Measurements from ENCODE around the gene STK24.
A peak's percentile ranks its signal among the peaks of the same experiment; 100 is the strongest.

The STK24 gene

GRCh38 chr13:98457053-98457452 lies 119.9 kb downstream of the STK24 start:
- H3K9ac ChIP-seq (ENCODE audit: low read length) = no peak overlapping the region
- H3K27me3 ChIP-seq (ENCODE audit: control insufficient read depth, insufficient read depth, low read length) = no peaks in the 10 kb centered on the region
- peaks cover 45% of the 10 kb centered on the region for H3K36me3 ChIP-seq (ENCODE audit: control insufficient read depth, low read depth, low read length)
- no peak overlapping the region for H3K4me3 ChIP-seq (ENCODE audit: low read length)
- H3K4me1 ChIP-seq (ENCODE audit: control insufficient read depth, low read depth, low read length) = no peaks in the 10 kb centered on the region
- no peaks in the 10 kb centered on the region for H3K9me3 ChIP-seq (ENCODE audit: control insufficient read depth, low read depth, low read length)
- H3K27ac ChIP-seq (ENCODE audit: low read length) = no peak overlapping the region

- Histone ChIP-seq H3K9me3 (ENCODE audit: control insufficient read depth, low read depth, low read length) (no peaks in the 10 kb centered on the region), H3K9ac (ENCODE audit: low read length) (no peak overlapping the region), H3K4me1 (ENCODE audit: control insufficient read depth, low read depth, low read length) (peaks cover 2% of the 10 kb centered on the region), H3K36me3 (ENCODE audit: control insufficient read depth, low read depth, low read length) (peaks cover 47% of the 10 kb centered on the region), H3K4me3 (ENCODE audit: low read length) (no peak overlapping the region), H3K27me3 (ENCODE audit: control insufficient read depth, insufficient read depth, low read length) (no peaks in the 10 kb centered on the region), H3K27ac (ENCODE audit: low read length) (no peak overlapping the region)
Observed at GRCh38 chr13:98456413-98456845, 120.5 kb downstream of the STK24 start.

GRCh38 chr13:98454389-98454881 lies 122.5 kb downstream of the STK24 start:
- Histone ChIP-seq H3K4me3 (ENCODE audit: low read length) (no peak overlapping the region), H3K9me3 (ENCODE audit: control insufficient read depth, low read depth, low read length) (no peaks in the 10 kb centered on the region), H3K27ac (ENCODE audit: low read length) (no peak overlapping the region), H3K4me1 (ENCODE audit: control insufficient read depth, low read depth, low read length) (peaks cover 14% of the 10 kb centered on the region), H3K36me3 (ENCODE audit: control insufficient read depth, low read depth, low read length) (peaks cover 38% of the 10 kb centered on the region), H3K9ac (ENCODE audit: low read length) (no peak overlapping the region), H3K27me3 (ENCODE audit: control insufficient read depth, insufficient read depth, low read length) (no peaks in the 10 kb centered on the region)

- Histone ChIP-seq H3K27me3 (ENCODE audit: control insufficient read depth, insufficient read depth, low read length) (no peaks in the 10 kb centered on the region), H3K36me3 (ENCODE audit: control insufficient read depth, low read depth, low read length) (peaks cover 43% of the 10 kb centered on the region), H3K4me1 (ENCODE audit: control insufficient read depth, low read depth, low read length) (peaks cover 14% of the 10 kb centered on the region), H3K9me3 (ENCODE audit: control insufficient read depth, low read depth, low read length) (no peaks in the 10 kb centered on the region), H3K9ac (ENCODE audit: low read length) (no peak overlapping the region), H3K27ac (ENCODE audit: low read length) (no peak overlapping the region), H3K4me3 (ENCODE audit: low read length) (no peak overlapping the region)
Observed at GRCh38 chr13:98452851-98453843, 123.8 kb downstream of the STK24 start.

- H3K36me3 ChIP-seq (ENCODE audit: control insufficient read depth, low read depth, low read length) = peaks cover 49% of the 10 kb centered on the region
- H3K4me1 ChIP-seq (ENCODE audit: control insufficient read depth, low read depth, low read length) = peaks cover 14% of the 10 kb centered on the region
- no peaks in the 10 kb centered on the region for H3K27me3 ChIP-seq (ENCODE audit: control insufficient read depth, insufficient read depth, low read length)
- H3K27ac ChIP-seq (ENCODE audit: low read length) = no peak overlapping the region
- no peaks in the 10 kb centered on the region for H3K9me3 ChIP-seq (ENCODE audit: control insufficient read depth, low read depth, low read length)
- H3K9ac ChIP-seq (ENCODE audit: low read length) = no peak overlapping the region
- no peak overlapping the region for H3K4me3 ChIP-seq (ENCODE audit: low read length)
Observed at GRCh38 chr13:98451676-98452470, 125.0 kb downstream of the STK24 start.

- H3K4me1 ChIP-seq (ENCODE audit: control insufficient read depth, low read depth, low read length) = peaks cover 16% of the 10 kb centered on the region
- H3K9ac ChIP-seq (ENCODE audit: low read length) = peak overlapping the region; percentile 14
- no peaks in the 10 kb centered on the region for H3K9me3 ChIP-seq (ENCODE audit: control insufficient read depth, low read depth, low read length)
- peaks cover 39% of the 10 kb centered on the region for H3K36me3 ChIP-seq (ENCODE audit: control insufficient read depth, low read depth, low read length)
- no peaks in the 10 kb centered on the region for H3K27me3 ChIP-seq (ENCODE audit: control insufficient read depth, insufficient read depth, low read length)
- no peak overlapping the region for H3K4me3 ChIP-seq (ENCODE audit: low read length)
- H3K27ac ChIP-seq (ENCODE audit: low read length) = no peak overlapping the region
Observed at GRCh38 chr13:98450539-98451111, 126.3 kb downstream of the STK24 start.

GRCh38 chr13:98450026-98450425 lies 126.9 kb downstream of the STK24 start:
- H3K4me1 ChIP-seq (ENCODE audit: control insufficient read depth, low read depth, low read length) = peaks cover 19% of the 10 kb centered on the region
- H3K36me3 ChIP-seq (ENCODE audit: control insufficient read depth, low read depth, low read length) = peaks cover 39% of the 10 kb centered on the region
- no peak overlapping the region for H3K27ac ChIP-seq (ENCODE audit: low read length)
- H3K9me3 ChIP-seq (ENCODE audit: control insufficient read depth, low read depth, low read length) = no peaks in the 10 kb centered on the region
- H3K27me3 ChIP-seq (ENCODE audit: control insufficient read depth, insufficient read depth, low read length) = no peaks in the 10 kb centered on the region
- no peak overlapping the region for H3K4me3 ChIP-seq (ENCODE audit: low read length)
- H3K9ac ChIP-seq (ENCODE audit: low read length) = no peak overlapping the region

- H3K4me3 ChIP-seq (ENCODE audit: low read length) = no peak overlapping the region
- peaks cover 37% of the 10 kb centered on the region for H3K36me3 ChIP-seq (ENCODE audit: control insufficient read depth, low read depth, low read length)
- no peak overlapping the region for H3K9ac ChIP-seq (ENCODE audit: low read length)
- no peaks in the 10 kb centered on the region for H3K27me3 ChIP-seq (ENCODE audit: control insufficient read depth, insufficient read depth, low read length)
- H3K9me3 ChIP-seq (ENCODE audit: control insufficient read depth, low read depth, low read length) = no peaks in the 10 kb centered on the region
- peaks cover 19% of the 10 kb centered on the region for H3K4me1 ChIP-seq (ENCODE audit: control insufficient read depth, low read depth, low read length)
- H3K27ac ChIP-seq (ENCODE audit: low read length) = no peak overlapping the region
Observed at GRCh38 chr13:98449273-98449672, 127.6 kb downstream of the STK24 start.

- Histone ChIP-seq H3K4me1 (ENCODE audit: control insufficient read depth, low read depth, low read length) (peaks cover 19% of the 10 kb centered on the region), H3K9ac (ENCODE audit: low read length) (no peak overlapping the region), H3K4me3 (ENCODE audit: low read length) (no peak overlapping the region), H3K9me3 (ENCODE audit: control insufficient read depth, low read depth, low read length) (no peaks in the 10 kb centered on the region), H3K27me3 (ENCODE audit: control insufficient read depth, insufficient read depth, low read length) (no peaks in the 10 kb centered on the region), H3K27ac (ENCODE audit: low read length) (no peak overlapping the region), H3K36me3 (ENCODE audit: control insufficient read depth, low read depth, low read length) (peaks cover 35% of the 10 kb centered on the region)
Observed at GRCh38 chr13:98448642-98448928, 128.3 kb downstream of the STK24 start.

GRCh38 chr13:98447881-98448641 lies 128.8 kb downstream of the STK24 start:
- H3K9me3 ChIP-seq (ENCODE audit: control insufficient read depth, low read depth, low read length) = no peaks in the 10 kb centered on the region
- H3K9ac ChIP-seq (ENCODE audit: low read length) = no peak overlapping the region
- H3K27me3 ChIP-seq (ENCODE audit: control insufficient read depth, insufficient read depth, low read length) = no peaks in the 10 kb centered on the region
- H3K36me3 ChIP-seq (ENCODE audit: control insufficient read depth, low read depth, low read length) = peaks cover 31% of the 10 kb centered on the region
- H3K27ac ChIP-seq (ENCODE audit: low read length) = no peak overlapping the region
- H3K4me3 ChIP-seq (ENCODE audit: low read length) = no peak overlapping the region
- H3K4me1 ChIP-seq (ENCODE audit: control insufficient read depth, low read depth, low read length) = peaks cover 19% of the 10 kb centered on the region

GRCh38 chr13:98447130-98447529 lies 129.8 kb downstream of the STK24 start:
- Histone ChIP-seq H3K36me3 (ENCODE audit: control insufficient read depth, low read depth, low read length) (peaks cover 23% of the 10 kb centered on the region), H3K4me1 (ENCODE audit: control insufficient read depth, low read depth, low read length) (peaks cover 19% of the 10 kb centered on the region), H3K27me3 (ENCODE audit: control insufficient read depth, insufficient read depth, low read length) (no peaks in the 10 kb centered on the region), H3K9ac (ENCODE audit: low read length) (no peak overlapping the region), H3K4me3 (ENCODE audit: low read length) (no peak overlapping the region), H3K27ac (ENCODE audit: low read length) (no peak overlapping the region), H3K9me3 (ENCODE audit: control insufficient read depth, low read depth, low read length) (no peaks in the 10 kb centered on the region)

Measured in iPS-18a (cell line).